GM12891 (cell line): ENCODE measurements around the gene KCNH1.

ENCODE experiments used
- POLR2A ChIP-seq: IDR thresholded peaks from 2 replicates; pipeline ENCODE4 v1.6.1; 2011; ENCODE audit warnings: low read depth, low read length, control low read depth
- POLR2AphosphoS5 ChIP-seq: IDR thresholded peaks from 2 replicates; pipeline ENCODE4 v1.6.1; 2011; ENCODE audit warnings: low read depth, low read length, control low read depth
- TAF1 ChIP-seq: IDR thresholded peaks from 2 replicates; pipeline ENCODE4 v1.6.1; 2011; ENCODE audit warnings: low read depth, low read length, control low read depth

DNA sequence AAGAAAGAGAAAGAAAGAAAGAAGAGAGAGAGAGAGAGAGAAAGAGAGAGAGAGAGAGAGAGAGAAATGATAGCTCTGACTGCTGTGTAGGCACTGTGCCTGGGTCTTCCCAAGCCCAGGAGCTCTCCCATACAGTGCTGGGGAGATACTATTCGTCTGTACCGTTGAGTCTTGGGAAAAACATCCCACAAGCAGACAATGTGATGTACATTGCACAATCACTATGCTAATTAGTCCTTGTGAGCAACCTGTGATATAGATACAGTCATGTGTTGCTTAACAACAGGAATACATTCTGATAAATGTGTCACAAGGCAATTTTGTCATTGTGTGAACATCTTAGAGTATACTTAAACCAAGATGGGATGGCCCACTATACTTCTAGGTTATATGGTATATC is 424.2 kb downstream of the KCNH1 start:
- TF ChIP-seq POLR2AphosphoS5 (no peak), POLR2A (no peak), TAF1 (no peak)
